Memory B cell (primary cell): Measurements from ENCODE around the gene LYRM4.

Experiments
- ATAC-seq: fragments of 150-1000 bp; cut with Tn5 transposase; 2 replicates; pipeline ENCODE4 v1.10.0; 2021; ENCODE audit warnings: low read depth, mild to moderate bottlenecking, moderate library complexity
- DNase-seq, 2 donors: peaks; one replicate each; pipeline ENCODE4 v3.0.0; 2022; ENCODE audit warnings: low spot score in 2 of 2
- H3K27ac Mint-ChIP-seq: one replicate; pipeline ENCODE4 v1.8.0; 2022; ENCODE audit warnings: mild to moderate bottlenecking, moderate library complexity, mixed read lengths
- H3K27me3 Mint-ChIP-seq: one replicate; pipeline ENCODE4 v1.8.0; 2022; ENCODE audit warnings: mixed read lengths
- H3K36me3 Mint-ChIP-seq: one replicate; pipeline ENCODE4 v1.8.0; 2022; ENCODE audit warnings: mild to moderate bottlenecking, mixed read lengths
- H3K4me1 Mint-ChIP-seq: one replicate; pipeline ENCODE4 v1.8.0; 2022; ENCODE audit warnings: mixed read lengths
- H3K4me3 Mint-ChIP-seq: one replicate; pipeline ENCODE4 v1.8.0; 2022; ENCODE audit warnings: mild to moderate bottlenecking, moderate library complexity, mixed read lengths
- H3K9me3 Mint-ChIP-seq: one replicate; pipeline ENCODE4 v1.8.0; 2022; ENCODE audit warnings: mixed read lengths

The LYRM4 gene

DNA sequence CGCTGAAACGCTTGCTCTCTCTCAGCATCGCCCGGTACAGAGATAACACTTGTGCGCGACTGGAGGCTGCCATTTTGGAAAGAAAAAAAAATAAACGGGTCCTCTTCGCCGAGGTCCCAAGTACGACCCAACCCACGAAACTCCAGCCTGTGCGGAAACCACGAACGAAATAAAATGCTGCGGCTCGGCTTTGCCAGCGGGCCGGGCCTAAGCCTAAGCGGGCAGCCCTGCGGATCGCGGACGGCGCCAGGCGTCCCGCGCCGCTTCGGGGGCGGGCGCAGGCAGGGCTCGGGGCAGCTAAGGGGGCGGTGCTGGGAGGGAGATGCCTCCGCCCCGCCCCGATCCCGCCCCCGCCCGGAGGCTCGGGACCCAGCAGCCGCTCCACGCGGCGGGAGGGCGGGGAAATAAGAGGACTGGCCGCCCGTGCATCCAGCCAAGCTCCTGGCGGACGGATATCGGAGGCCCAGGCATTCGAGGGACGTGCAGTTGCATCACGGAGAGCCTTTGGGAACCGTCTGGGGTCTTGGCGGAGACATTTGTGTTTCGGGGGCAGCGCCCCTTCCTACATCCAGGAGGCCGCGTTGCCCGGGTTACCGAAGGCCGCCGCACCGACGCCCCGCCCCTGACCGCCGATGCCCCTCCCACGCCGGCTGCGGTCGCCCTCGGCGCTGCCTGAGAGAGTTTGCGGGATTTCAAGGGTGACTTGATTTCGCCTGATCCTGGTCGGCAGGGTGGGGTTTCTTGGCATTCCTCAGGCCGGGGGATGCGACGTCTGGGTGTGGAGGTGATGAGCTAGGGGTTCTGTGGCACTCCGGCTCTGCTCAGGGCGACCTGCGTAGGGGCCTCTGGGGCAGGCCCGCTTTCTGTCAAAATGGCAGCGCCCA lies at the start of gene LYRM4, which contains the start of gene FARS2:
Gene LYRM4 (minus strand): TSS at position 290 of the 884 bp plus-strand sequence. CDS start 217 bp downstream, at position 73.
Gene FARS2 (plus strand): TSS at position 853 of the 884 bp plus-strand sequence.
- DNase-seq: peak; percentile 97 to 99
- Mint-ChIP-seq H3K4me1 (peaks cover 14% of the 10 kb centered on the region), H3K27me3 (no peaks in the 10 kb centered on the region), H3K36me3 (peaks cover 4% of the 10 kb centered on the region), H3K4me3 (peak within 1 kb of the TSS; percentile 87), H3K27ac (peak within 1 kb of the TSS; percentile 98), H3K9me3 (no peaks in the 10 kb centered on the region)
- peak; percentile 72 for ATAC-seq

- ATAC-seq: no peak
- Mint-ChIP-seq H3K9me3 (no peaks in the 10 kb centered on the region), H3K4me1 (peaks cover 16% of the 10 kb centered on the region), H3K27ac (no peak overlapping the region), H3K27me3 (no peaks in the 10 kb centered on the region), H3K36me3 (peaks cover 4% of the 10 kb centered on the region), H3K4me3 (no peak overlapping the region)
- no peak for DNase-seq
These were observed 47.3 kb upstream of the LYRM4 start for GRCh38 chr6:5308066-5308465.

GRCh38 chr6:5307058-5307457 lies 46.3 kb upstream of the LYRM4 start:
- peaks cover 4% of the 10 kb centered on the region for H3K36me3 Mint-ChIP-seq
- H3K4me1 Mint-ChIP-seq: peaks cover 21% of the 10 kb centered on the region
- H3K4me3 Mint-ChIP-seq: no peak overlapping the region
- H3K27ac Mint-ChIP-seq: no peak overlapping the region
- no peaks in the 10 kb centered on the region for H3K27me3 Mint-ChIP-seq
- DNase-seq (no peak), ATAC-seq (no peak)
- no peaks in the 10 kb centered on the region for H3K9me3 Mint-ChIP-seq

DNA sequence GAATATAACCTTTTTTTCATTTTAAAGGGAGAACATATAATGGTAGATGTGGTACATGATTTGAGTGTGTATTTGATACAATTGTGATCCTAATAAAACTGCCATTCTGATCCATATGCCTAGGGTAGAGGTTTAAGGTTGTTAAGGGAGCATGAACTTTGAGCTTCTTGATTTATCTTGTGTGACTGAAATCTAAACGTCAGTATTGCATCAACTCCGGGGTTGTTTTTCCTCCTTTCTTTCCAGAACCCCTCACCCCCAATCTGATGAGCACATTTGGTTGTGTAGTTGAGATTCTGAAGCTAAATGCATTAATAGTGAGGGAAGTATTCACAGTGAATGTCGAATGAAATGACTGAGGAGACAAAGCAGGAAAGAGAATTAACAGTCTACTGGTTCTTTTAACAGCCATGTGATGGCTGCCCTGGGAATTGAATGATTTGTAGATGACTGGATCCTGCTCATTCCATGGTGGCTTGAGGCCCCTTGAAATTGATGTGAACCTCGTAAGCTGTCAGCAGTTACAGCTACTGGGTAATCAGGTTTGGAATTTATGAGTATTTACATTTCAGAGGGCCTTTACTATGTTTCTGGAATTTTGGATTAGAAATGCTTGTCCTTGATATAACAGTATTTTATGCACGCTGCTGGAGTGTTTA lies 45.3 kb upstream of the LYRM4 start:
- H3K36me3 Mint-ChIP-seq: peaks cover 4% of the 10 kb centered on the region
- peaks cover 25% of the 10 kb centered on the region for H3K4me1 Mint-ChIP-seq
- H3K9me3 Mint-ChIP-seq: no peaks in the 10 kb centered on the region
- no peak for ATAC-seq
- no peak overlapping the region for H3K4me3 Mint-ChIP-seq
- no peak for DNase-seq
- no peaks in the 10 kb centered on the region for H3K27me3 Mint-ChIP-seq
- H3K27ac Mint-ChIP-seq: no peak overlapping the region

GRCh38 chr6:5303682-5304081 lies 42.9 kb upstream of the LYRM4 start:
- Mint-ChIP-seq H3K4me1 (peaks cover 27% of the 10 kb centered on the region), H3K4me3 (no peak overlapping the region), H3K27me3 (no peaks in the 10 kb centered on the region), H3K36me3 (no peaks in the 10 kb centered on the region), H3K27ac (peak overlapping the region; percentile 14), H3K9me3 (no peaks in the 10 kb centered on the region)
- DNase-seq (no peak), ATAC-seq (no peak)

DNA sequence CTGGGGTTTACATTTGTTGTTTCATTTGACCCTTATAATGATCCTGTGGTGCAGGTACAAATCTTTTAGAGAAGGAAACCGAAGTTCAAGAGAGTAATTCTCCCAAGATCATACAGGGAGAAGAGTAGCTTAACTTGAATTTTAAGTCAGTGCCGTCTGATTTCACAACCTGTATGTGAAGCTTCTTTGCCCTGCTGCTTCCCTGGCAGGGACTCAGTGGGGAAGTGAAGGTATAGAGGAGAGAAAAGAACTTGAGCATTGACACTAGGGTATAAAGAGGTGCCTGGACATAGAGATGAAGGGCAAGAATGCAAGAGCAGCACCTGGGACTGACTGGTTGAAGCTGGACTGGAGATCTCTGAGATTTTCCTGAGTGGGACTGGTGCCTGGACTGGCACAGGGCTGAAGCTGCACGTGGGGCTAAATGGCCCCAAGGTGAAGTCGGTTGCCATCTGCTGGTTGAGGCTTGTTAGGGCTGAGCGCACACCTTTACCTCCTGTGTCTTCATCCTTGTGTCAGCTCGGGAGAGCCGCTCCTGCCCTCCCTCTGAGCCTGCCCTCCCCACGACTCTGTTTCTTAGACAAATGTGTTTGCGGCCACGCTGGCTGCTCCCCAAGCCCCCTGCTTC lies 42.4 kb upstream of the LYRM4 start:
- no peaks in the 10 kb centered on the region for H3K9me3 Mint-ChIP-seq
- ATAC-seq: peak; percentile 89
- H3K4me1 Mint-ChIP-seq: peaks cover 27% of the 10 kb centered on the region
- DNase-seq: peak; percentile 58 to 61
- peak overlapping the region; percentile 14 for H3K27ac Mint-ChIP-seq
- H3K27me3 Mint-ChIP-seq: no peaks in the 10 kb centered on the region
- H3K36me3 Mint-ChIP-seq: no peaks in the 10 kb centered on the region
- H3K4me3 Mint-ChIP-seq: peak overlapping the region; percentile 75

GRCh38 chr6:5302220-5302946 lies 41.6 kb upstream of the LYRM4 start:
- peak overlapping the region; percentile 14 for H3K27ac Mint-ChIP-seq
- H3K27me3 Mint-ChIP-seq: no peaks in the 10 kb centered on the region
- peak overlapping the region; percentile 75 for H3K4me3 Mint-ChIP-seq
- no peaks in the 10 kb centered on the region for H3K36me3 Mint-ChIP-seq
- H3K4me1 Mint-ChIP-seq: peaks cover 27% of the 10 kb centered on the region
- peak; percentile 38 for ATAC-seq
- no peak for DNase-seq
- no peaks in the 10 kb centered on the region for H3K9me3 Mint-ChIP-seq

DNA sequence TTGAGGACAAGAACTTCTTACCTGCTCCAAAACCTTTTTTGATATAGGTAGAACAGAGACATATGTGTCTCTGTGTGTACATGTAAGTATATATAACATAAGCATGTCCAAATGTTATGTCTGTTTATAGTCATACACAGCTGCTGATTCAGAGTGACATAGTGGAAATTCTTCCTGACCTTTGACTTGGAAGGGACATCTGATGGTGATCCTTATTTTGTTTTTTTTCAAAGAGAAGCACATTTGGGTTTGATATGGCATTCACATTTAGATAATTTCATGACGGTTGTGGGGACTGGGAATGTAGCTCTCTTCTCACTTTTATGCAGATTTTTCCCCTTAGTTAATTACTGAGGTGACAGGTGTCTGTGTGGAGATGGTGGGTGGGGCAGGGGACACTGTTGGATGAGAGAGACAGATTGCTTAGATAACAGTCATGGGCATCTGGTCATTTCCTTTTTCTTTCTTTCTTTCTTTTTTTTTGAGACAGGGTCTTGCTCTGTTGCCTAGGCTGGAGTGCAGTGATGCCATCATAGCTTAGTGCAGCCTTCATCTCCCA lies 39.5 kb upstream of the LYRM4 start:
- no peak overlapping the region for H3K4me3 Mint-ChIP-seq
- H3K36me3 Mint-ChIP-seq: no peaks in the 10 kb centered on the region
- H3K4me1 Mint-ChIP-seq: peaks cover 26% of the 10 kb centered on the region
- no peaks in the 10 kb centered on the region for H3K27me3 Mint-ChIP-seq
- no peak for DNase-seq
- no peak overlapping the region for H3K27ac Mint-ChIP-seq
- H3K9me3 Mint-ChIP-seq: no peaks in the 10 kb centered on the region
- ATAC-seq: no peak

GRCh38 chr6:5295623-5296022 lies 34.9 kb upstream of the LYRM4 start:
- no peak overlapping the region for H3K4me3 Mint-ChIP-seq
- H3K36me3 Mint-ChIP-seq: peaks cover 2% of the 10 kb centered on the region
- H3K27me3 Mint-ChIP-seq: no peaks in the 10 kb centered on the region
- no peaks in the 10 kb centered on the region for H3K9me3 Mint-ChIP-seq
- DNase-seq (no peak), ATAC-seq (no peak)
- peaks cover 24% of the 10 kb centered on the region for H3K4me1 Mint-ChIP-seq
- H3K27ac Mint-ChIP-seq: no peak overlapping the region

DNA sequence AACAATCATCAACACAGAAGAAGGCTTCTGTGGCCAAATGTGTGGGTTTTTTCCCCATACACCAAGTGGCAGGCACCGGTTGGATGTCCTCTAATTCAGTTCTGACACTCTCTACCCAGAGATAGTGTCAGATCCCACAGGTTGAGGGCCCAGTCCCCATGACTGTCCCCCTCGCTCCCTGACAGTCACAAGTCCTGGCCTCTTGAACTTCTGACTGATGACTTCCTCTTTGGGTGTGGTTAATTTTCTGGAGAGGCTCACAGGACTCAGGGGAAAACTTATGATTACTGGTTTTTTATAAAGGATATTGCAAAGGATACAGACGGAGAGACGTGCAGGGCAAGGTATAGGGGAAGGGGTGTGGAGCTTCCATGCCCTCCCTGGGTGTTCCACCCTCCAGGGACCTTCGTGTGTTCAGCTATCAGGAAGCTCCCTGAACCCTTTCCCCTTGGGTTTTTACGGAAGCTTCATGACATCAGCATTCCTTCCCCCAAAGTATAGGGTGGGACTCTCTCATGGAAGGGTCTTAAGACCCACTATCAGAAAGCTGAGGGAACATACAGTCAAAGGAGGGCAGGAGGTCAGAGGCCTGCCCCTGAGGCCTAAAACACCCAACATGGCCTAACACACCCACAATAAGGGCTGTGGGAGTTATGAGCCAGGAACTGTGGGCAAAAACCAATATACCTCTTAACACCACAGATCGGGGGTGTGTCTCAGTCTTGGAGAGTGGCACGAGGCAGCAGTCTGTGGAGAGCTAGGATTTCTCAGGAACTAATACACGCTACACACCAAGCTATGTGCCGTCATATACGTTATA lies 33.9 kb upstream of the LYRM4 start:
- Mint-ChIP-seq H3K4me1 (peaks cover 27% of the 10 kb centered on the region), H3K27ac (peak overlapping the region; percentile 82), H3K27me3 (no peaks in the 10 kb centered on the region), H3K9me3 (no peaks in the 10 kb centered on the region), H3K4me3 (peak overlapping the region; percentile 1), H3K36me3 (peaks cover 2% of the 10 kb centered on the region)
- ATAC-seq: peak; percentile 41
- DNase-seq: no peak

DNA sequence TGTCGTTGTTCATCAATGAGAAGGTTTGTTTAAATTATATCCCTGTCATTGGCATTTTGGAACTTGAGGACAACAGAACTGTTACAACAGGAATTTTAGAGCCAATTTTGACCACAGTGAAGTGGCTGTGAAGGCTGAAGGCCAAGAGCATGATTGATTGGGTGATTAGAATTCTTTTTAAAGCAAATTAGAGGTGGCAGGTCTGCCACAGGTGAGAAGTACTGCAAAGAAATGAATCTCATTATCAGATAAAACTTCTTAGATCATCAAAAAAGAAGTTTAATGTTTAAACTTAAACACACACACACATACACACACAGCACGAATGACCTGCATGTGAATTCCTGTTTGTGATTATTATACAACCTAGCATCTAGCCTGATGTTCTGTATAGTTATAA lies 32.9 kb upstream of the LYRM4 start:
- H3K27me3 Mint-ChIP-seq: no peaks in the 10 kb centered on the region
- peaks cover 2% of the 10 kb centered on the region for H3K36me3 Mint-ChIP-seq
- no peak for ATAC-seq
- H3K4me3 Mint-ChIP-seq: no peak overlapping the region
- DNase-seq: no peak
- H3K9me3 Mint-ChIP-seq: no peaks in the 10 kb centered on the region
- H3K4me1 Mint-ChIP-seq: peaks cover 30% of the 10 kb centered on the region
- H3K27ac Mint-ChIP-seq: peak overlapping the region; percentile 82

DNA sequence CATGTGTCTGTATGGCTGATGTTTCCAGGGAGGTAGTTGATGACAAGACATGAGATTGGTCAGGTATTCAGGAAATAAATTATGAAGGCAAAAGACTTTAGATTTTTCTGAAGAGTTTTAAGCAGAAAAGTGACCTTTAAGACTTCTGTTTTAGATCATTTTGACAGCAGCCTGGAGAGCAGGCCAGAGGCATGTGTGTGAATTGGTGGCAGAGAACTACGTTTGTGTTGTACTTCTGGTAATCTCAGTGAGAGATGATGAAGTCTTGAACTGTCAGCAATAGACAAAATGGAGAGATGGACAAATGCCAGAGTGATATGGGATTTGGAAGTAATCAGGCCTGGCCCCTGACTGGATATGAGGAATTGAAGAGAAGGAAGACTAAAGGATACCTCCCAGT lies 31.4 kb upstream of the LYRM4 start:
- Mint-ChIP-seq H3K9me3 (no peaks in the 10 kb centered on the region), H3K36me3 (peaks cover 6% of the 10 kb centered on the region), H3K4me3 (no peak overlapping the region), H3K4me1 (peaks cover 41% of the 10 kb centered on the region), H3K27ac (no peak overlapping the region), H3K27me3 (no peaks in the 10 kb centered on the region)
- no peak for DNase-seq
- no peak for ATAC-seq

- Mint-ChIP-seq H3K4me1 (peaks cover 52% of the 10 kb centered on the region), H3K27me3 (no peaks in the 10 kb centered on the region)
These were observed 29.8 kb upstream of the LYRM4 start for GRCh38 chr6:5290500-5290899.

More at GRCh38 chr6:5290500-5290899, 29.8 kb upstream of the LYRM4 start:
- Mint-ChIP-seq H3K36me3 (peaks cover 6% of the 10 kb centered on the region), H3K27ac (no peak overlapping the region), H3K9me3 (no peaks in the 10 kb centered on the region), H3K4me3 (peak overlapping the region; percentile 49)
- ATAC-seq: peak; percentile 69
- DNase-seq: no peak
